Measurements from ENCODE around the gene PDCL2.

The PDCL2 gene

DNA sequence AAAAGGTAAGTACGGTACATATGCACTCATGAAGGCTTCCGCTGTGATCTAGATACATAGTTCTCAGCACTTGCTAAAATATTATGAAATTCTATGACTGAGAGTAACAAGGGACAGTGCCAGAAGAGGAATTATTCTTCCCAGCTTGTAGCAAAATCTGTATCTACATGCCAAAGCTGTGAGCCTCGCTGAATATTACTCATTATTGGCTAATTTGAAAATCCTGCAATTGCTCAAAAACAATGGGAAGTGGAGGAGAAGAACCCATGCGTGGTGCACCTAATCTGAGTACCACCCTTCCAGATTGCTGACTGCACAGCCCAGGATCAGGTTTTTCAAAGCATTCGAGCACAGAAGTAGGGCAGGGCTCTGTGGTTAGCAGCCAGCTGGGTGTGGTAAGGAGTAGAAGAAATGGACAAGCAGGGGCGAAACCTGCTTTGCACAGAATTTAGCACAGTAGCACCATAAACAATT lies 17.4 kb upstream of the PDCL2 start:
- no peak for TF ChIP-seq POLR2A (IDR thresholded peaks at IDR 0.05; ENCODE audit: extremely low read depth, insufficient read length)
- TF ChIP-seq, protein P1, sequence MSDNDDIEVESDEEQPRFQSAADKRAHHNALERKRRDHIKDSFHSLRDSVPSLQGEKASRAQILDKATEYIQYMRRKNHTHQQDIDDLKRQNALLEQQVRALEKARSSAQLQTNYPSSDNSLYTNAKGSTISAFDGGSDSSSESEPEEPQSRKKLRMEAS (IDR thresholded peaks at IDR 0.05; ENCODE audit: low read depth, low read length) = no peak
- TF ChIP-seq, protein P2, sequence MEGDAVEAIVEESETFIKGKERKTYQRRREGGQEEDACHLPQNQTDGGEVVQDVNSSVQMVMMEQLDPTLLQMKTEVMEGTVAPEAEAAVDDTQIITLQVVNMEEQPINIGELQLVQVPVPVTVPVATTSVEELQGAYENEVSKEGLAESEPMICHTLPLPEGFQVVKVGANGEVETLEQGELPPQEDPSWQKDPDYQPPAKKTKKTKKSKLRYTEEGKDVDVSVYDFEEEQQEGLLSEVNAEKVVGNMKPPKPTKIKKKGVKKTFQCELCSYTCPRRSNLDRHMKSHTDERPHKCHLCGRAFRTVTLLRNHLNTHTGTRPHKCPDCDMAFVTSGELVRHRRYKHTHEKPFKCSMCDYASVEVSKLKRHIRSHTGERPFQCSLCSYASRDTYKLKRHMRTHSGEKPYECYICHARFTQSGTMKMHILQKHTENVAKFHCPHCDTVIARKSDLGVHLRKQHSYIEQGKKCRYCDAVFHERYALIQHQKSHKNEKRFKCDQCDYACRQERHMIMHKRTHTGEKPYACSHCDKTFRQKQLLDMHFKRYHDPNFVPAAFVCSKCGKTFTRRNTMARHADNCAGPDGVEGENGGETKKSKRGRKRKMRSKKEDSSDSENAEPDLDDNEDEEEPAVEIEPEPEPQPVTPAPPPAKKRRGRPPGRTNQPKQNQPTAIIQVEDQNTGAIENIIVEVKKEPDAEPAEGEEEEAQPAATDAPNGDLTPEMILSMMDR (IDR thresholded peaks at IDR 0.05; ENCODE audit: low read depth, low read length) = no peak
- no peak for TF ChIP-seq MYC (IDR thresholded peaks at IDR 0.05; ENCODE audit: low read depth, low read length)
- DNase-seq (ENCODE audit: low read depth) = no peak
- H3K4me3 ChIP-seq (ENCODE audit: low read depth, low read length) = no peak overlapping the region

DNA sequence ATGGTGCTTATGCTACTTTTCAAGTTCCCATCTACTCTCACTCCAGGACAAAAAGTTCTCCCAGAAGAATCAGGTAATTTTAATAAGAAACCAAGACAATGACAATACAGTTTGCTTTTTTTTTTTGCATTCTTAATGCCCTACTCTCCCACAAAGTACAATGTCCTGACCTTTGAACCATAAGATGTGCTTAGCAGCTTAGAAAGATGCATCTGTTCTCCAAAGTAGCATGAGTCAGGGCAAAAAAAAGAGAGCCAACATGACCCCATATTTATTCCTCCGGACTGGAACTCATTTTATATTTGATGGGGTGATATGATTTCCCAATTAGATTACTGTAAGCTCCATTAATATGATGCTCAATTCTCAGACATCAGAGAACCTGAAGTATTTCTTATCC lies 16.5 kb upstream of the PDCL2 start:
- H3K4me3 ChIP-seq (ENCODE audit: low read depth, low read length) = no peak overlapping the region
- TF ChIP-seq MYC (IDR thresholded peaks at IDR 0.05; ENCODE audit: low read depth, low read length) = no peak
- TF ChIP-seq, protein P2 (IDR thresholded peaks at IDR 0.05; ENCODE audit: low read depth, low read length) = no peak
- TF ChIP-seq, protein P1 (IDR thresholded peaks at IDR 0.05; ENCODE audit: low read depth, low read length) = no peak
- no peak for TF ChIP-seq POLR2A (IDR thresholded peaks at IDR 0.05; ENCODE audit: extremely low read depth, insufficient read length)
- DNase-seq (ENCODE audit: low read depth) = no peak

DNA sequence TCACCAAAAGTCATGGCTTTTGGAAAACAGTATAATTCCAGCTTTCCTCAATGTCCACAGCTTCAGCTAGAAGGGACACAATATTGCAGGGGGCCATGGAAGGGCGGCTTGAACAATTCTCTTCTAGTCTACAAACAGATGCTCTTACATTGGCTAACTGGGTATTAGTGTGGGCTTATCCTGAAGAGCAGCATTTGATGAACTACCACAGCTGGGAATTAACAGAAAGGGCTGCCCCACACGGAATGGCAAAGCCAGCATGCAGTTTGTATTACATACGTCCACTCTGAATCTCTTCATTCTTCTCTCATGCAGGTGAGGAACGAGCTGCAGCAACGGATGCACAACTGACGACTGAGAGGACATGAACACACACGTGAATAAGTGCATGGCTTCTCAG lies 13.0 kb upstream of the PDCL2 start:
- no peak for DNase-seq (ENCODE audit: low read depth)
- no peak overlapping the region for H3K4me3 ChIP-seq (ENCODE audit: low read depth, low read length)
- TF ChIP-seq MYC (IDR thresholded peaks at IDR 0.05; ENCODE audit: low read depth, low read length) = no peak
- TF ChIP-seq, protein P1 (IDR thresholded peaks at IDR 0.05; ENCODE audit: low read depth, low read length) = no peak
- no peak for TF ChIP-seq POLR2A (IDR thresholded peaks at IDR 0.05; ENCODE audit: extremely low read depth, insufficient read length)
- TF ChIP-seq, protein P2 (IDR thresholded peaks at IDR 0.05; ENCODE audit: low read depth, low read length) = no peak

DNA sequence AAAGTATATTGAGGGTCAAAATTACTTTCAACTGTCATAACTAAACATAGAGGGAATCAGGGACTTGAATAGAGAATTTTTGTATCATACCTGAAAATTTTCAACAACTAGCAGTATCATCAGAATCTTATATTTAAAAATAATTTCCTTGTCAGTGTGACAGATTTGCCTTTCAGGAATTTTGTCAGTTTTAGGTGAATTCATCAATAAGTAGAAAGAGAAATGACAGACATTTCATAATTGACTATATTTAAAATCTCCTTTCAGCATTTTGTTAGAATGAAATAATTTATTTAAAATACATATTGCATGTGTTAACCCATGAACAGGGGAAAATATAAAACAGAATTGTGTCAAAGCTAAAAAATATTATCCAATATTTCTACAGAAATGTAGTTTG lies 8.6 kb upstream of the PDCL2 start:
- no peak overlapping the region for H3K4me3 ChIP-seq (ENCODE audit: low read depth, low read length)
- DNase-seq (ENCODE audit: low read depth) = no peak
- TF ChIP-seq, protein P1 (IDR thresholded peaks at IDR 0.05; ENCODE audit: low read depth, low read length) = no peak
- TF ChIP-seq, protein P2 (IDR thresholded peaks at IDR 0.05; ENCODE audit: low read depth, low read length) = no peak
- TF ChIP-seq POLR2A (IDR thresholded peaks at IDR 0.05; ENCODE audit: extremely low read depth, insufficient read length) (no peak), MYC (IDR thresholded peaks at IDR 0.05; ENCODE audit: low read depth, low read length) (no peak)

DNA sequence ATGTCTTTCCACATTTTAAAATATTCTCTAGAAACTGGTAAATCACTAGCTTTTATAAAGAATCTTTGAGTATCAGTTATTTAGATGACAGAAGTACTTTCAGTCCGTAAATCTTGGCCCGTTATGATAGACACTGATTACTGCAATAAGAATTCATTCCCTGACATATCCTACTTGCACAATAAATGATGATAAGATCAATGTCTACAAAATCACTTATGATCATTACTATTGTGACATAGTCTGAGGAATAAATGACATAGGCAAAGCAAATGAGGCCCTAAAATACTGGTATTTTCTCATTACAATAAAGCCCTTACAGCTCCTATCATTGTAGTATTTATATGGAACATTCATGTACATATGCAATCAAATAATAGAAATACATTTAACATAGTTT lies 6.6 kb upstream of the PDCL2 start:
- no peak overlapping the region for H3K4me3 ChIP-seq (ENCODE audit: low read depth, low read length)
- TF ChIP-seq POLR2A (IDR thresholded peaks at IDR 0.05; ENCODE audit: extremely low read depth, insufficient read length) (no peak), MYC (IDR thresholded peaks at IDR 0.05; ENCODE audit: low read depth, low read length) (no peak)
- TF ChIP-seq, protein P2 (IDR thresholded peaks at IDR 0.05; ENCODE audit: low read depth, low read length) = no peak
- TF ChIP-seq, protein P1 (IDR thresholded peaks at IDR 0.05; ENCODE audit: low read depth, low read length) = no peak
- DNase-seq (ENCODE audit: low read depth) = no peak

Data from NB4 (cell line).